ENCODE data around the gene PIGT. TPM values are rescaled to one million over a fixed set of nuclear protein-coding genes. Genes with fewer than 3 reads are reported as not detected.

Gene PIGT
- total RNA-seq, 1 donor from 2014 or later: 66.3 TPM

DNA sequence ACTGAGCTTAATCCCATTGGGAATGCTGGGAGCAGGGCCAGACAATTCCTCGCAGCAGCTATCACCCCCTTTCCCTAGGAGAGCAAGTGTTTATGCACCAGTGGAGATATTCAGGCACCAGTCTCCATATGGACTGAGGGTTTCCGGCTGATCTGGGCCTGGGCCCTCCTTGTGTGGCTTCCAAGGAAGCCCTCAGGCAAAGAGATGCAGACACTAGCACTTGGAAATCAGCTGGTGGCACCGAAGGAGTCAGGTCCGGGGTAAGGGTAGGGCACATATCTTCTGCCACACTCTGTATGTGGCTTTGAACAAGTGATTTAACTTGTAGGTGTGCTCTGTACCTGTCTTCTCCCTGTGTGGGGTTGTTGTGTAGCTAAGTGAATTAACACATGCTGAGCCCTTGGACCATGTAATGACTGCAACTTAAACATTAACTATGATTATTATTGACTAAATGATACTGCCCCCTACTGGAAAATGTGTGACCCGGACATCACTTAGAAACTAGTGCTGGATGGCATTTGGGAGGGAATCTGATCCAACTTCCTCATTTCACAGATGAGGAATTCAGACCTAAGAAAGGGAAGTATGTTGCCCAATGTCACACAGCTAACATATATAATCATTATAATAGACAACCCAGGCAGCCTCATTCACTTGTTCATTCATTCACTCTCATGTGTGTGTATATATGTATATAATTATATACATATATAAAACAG, 34.3 kb downstream of the PIGT start:
- TF ChIP-seq CTCF (IDR thresholded peaks at IDR 0.05): peak; percentile 59
- DNase-seq (no peak), ATAC-seq (peak; percentile 78)
- H3K27me3 ChIP-seq: no peaks in the 10 kb centered on the region
- H3K4me3 ChIP-seq: no peak overlapping the region
- intact Hi-C loops (cut with DNase I): no loop called here
- no peaks in the 10 kb centered on the region for H3K9me3 ChIP-seq
- no peaks in the 10 kb centered on the region for H3K36me3 ChIP-seq
- H3K27ac ChIP-seq: no peak overlapping the region
- peaks cover 8% of the 10 kb centered on the region for H3K4me1 ChIP-seq

DNA sequence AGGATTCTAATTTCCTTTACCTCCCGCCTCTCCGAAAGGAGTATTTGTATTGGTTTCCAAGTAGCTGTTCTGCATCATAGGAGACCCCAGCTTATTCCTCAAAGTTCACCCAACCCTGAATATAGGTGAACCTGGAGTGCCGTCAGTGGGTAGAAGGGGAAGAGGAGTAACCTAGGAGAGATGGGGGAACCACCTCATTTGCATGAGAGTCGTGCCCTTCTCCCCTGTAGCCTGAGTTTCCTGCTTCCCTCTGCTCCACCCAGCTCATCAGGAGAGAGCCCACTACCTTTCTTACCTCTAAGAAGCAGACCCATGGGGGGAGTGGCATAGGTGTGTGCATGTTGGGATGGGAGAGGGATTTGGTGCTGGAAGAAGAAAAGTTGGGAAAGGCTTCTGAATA, 36.3 kb downstream of the PIGT start:
- no peak for TF ChIP-seq CTCF (IDR thresholded peaks at IDR 0.05)
- Histone ChIP-seq H3K4me3 (no peak overlapping the region), H3K9me3 (no peaks in the 10 kb centered on the region), H3K36me3 (no peaks in the 10 kb centered on the region), H3K27me3 (no peaks in the 10 kb centered on the region), H3K4me1 (peaks cover 8% of the 10 kb centered on the region), H3K27ac (no peak overlapping the region)
- no peak for ATAC-seq
- intact Hi-C loops (cut with DNase I): no loop called here
- DNase-seq: no peak

DNA sequence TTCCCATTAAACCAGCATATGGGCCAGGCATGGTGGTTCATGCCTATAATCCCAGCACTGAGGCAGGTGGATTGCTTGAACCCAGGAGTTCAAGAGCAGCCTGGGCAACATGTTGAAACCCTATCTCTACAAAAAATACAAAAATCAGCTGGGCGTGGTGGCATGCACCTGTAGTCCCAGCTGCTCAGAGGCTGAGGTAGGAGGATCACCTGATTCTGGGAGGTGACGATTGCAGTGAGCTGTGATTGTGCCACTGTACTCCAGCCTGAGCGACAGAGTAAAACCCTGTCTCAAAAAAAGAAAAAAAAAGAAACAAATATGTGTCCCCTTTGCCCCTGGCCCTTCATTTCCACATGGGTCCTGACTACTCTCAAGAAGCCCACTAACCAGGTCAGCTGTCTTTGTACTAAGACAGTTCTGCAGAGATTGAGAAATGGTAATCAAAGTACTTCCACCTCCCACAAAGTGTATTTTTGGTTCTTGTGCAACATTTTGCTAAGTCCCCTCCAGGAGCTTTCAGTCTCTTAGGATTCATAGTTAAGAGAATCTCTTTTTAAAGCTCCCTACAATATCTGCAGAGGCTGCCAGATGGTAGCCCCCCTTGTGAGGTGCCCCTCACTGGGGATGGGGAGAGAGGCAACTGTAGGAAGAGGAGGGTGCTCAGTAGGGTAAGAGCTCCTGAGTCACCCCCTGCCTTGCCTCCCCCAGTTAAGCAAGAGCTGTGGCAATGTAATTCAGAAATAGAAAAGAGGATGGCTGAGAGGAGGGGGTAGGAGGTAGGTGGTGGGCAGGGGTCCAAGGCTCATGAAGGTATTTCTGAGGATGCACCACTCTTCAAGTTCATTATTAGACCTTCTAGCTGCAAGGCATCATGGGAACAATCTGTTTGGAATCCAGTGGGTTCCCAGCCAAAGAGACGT, 37.1 kb downstream of the PIGT start:
- Histone ChIP-seq H3K9me3 (no peaks in the 10 kb centered on the region), H3K27ac (no peak overlapping the region), H3K4me3 (no peak overlapping the region), H3K27me3 (no peaks in the 10 kb centered on the region), H3K36me3 (no peaks in the 10 kb centered on the region), H3K4me1 (peaks cover 8% of the 10 kb centered on the region)
- no peak for TF ChIP-seq CTCF (IDR thresholded peaks at IDR 0.05)
- intact Hi-C loops (cut with DNase I): no loop called here
- ATAC-seq (no peak), DNase-seq (no peak)

- peak; percentile 84 for ATAC-seq
- Histone ChIP-seq H3K36me3 (no peaks in the 10 kb centered on the region), H3K27ac (no peak overlapping the region), H3K4me1 (peaks cover 3% of the 10 kb centered on the region), H3K9me3 (no peaks in the 10 kb centered on the region), H3K27me3 (no peaks in the 10 kb centered on the region), H3K4me3 (no peak overlapping the region)
- intact Hi-C loops (cut with DNase I): no loop called here
- no peak for DNase-seq
- TF ChIP-seq CTCF (IDR thresholded peaks at IDR 0.05): peak; percentile 26
Measured at GRCh38 chr20:45456632-45457031, 40.7 kb downstream of the PIGT start.

DNA sequence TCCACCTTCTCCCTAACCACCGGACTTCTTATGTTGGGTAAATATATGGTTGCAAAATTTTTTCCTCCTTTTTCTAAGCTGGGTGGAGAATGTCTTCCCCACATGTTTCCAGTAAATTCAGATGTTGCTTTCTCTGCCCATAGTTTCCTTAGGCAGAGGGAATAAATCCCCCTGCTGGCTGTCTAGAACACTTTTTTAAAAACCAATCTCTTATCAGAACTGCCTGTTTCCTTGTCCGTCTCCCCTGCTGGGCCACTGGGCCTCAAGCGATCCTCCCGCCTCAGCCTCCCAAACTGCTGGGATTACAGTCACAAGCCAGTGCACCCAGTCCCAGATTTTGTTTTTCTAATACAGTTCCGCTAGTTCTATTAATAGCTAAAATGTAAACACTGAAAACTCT, 43.7 kb downstream of the PIGT start:
- Histone ChIP-seq H3K36me3 (no peaks in the 10 kb centered on the region), H3K27me3 (no peaks in the 10 kb centered on the region), H3K9me3 (no peaks in the 10 kb centered on the region), H3K4me1 (no peaks in the 10 kb centered on the region), H3K27ac (no peak overlapping the region), H3K4me3 (no peak overlapping the region)
- TF ChIP-seq CTCF (IDR thresholded peaks at IDR 0.05): no peak
- ATAC-seq: no peak
- DNase-seq: no peak
- intact Hi-C loops (cut with DNase I): no loop called here
